HUES6 (cell line): Measurements from ENCODE around the gene MFSD6.
"Not testable (repeated sequence)": the region's sequence is repeated elsewhere in the genome, so short reads cannot be mapped to it uniquely, and the experiment has no call there.

ENCODE experiments used
- H3K27ac ChIP-seq: 2 replicates; pipeline ENCODE4 v1.7.0; 2013; ENCODE audit warnings: low read depth, mild to moderate bottlenecking, low read length, inconsistent platforms
- H3K27me3 ChIP-seq: 2 replicates; pipeline ENCODE4 v1.6.1; 2013; ENCODE audit warnings: low read length; ENCODE audit not compliant: control insufficient read depth, insufficient read depth
- H3K36me3 ChIP-seq: 2 replicates; pipeline ENCODE4 v1.6.1; 2013; ENCODE audit warnings: low read length; ENCODE audit not compliant: control insufficient read depth, insufficient read depth
- H3K4me1 ChIP-seq: 2 replicates; pipeline ENCODE4 v1.6.1; 2013; ENCODE audit warnings: low read length; ENCODE audit not compliant: control insufficient read depth, insufficient read depth
- H3K4me3 ChIP-seq: 2 replicates; pipeline ENCODE4 v1.5.1; 2013; ENCODE audit warnings: low read depth, low read length
- H3K9ac ChIP-seq: one replicate; pipeline ENCODE4 v1.6.1; 2013; ENCODE audit warnings: mild to moderate bottlenecking, low read length
- H3K9me3 ChIP-seq: 2 replicates; pipeline ENCODE4 v1.6.1; 2013; ENCODE audit warnings: low read depth, low read length; ENCODE audit not compliant: control insufficient read depth, insufficient read depth

MFSD6 gene

GRCh38 chr2:190466819-190467446, 58.8 kb downstream of the MFSD6 start:
- Histone ChIP-seq H3K36me3 (no peaks in the 10 kb centered on the region), H3K9ac (no peak overlapping the region), H3K9me3 (peaks cover 7% of the 10 kb centered on the region), H3K27me3 (no peaks in the 10 kb centered on the region), H3K4me3 (no peak overlapping the region), H3K4me1 (peaks cover 5% of the 10 kb centered on the region; the same call in 1 of the 2 replicates), H3K27ac (no peak overlapping the region)

GRCh38 chr2:190467575-190468083, 59.5 kb downstream of the MFSD6 start:
- Histone ChIP-seq H3K4me1 (peaks cover 5% of the 10 kb centered on the region; the same call in 1 of the 2 replicates), H3K36me3 (no peaks in the 10 kb centered on the region), H3K9ac (no peak overlapping the region), H3K9me3 (peaks cover 7% of the 10 kb centered on the region), H3K27ac (no peak overlapping the region), H3K4me3 (no peak overlapping the region), H3K27me3 (no peaks in the 10 kb centered on the region)

GRCh38 chr2:190468354-190468753, 60.2 kb downstream of the MFSD6 start:
- H3K9ac ChIP-seq, H3K4me1 ChIP-seq, H3K36me3 ChIP-seq, H3K9me3 ChIP-seq, H3K27me3 ChIP-seq, H3K4me3 ChIP-seq, H3K27ac ChIP-seq: not testable (repeated sequence)

GRCh38 chr2:190468814-190469569, 60.8 kb downstream of the MFSD6 start:
- no peaks in the 10 kb centered on the region for H3K27me3 ChIP-seq
- H3K4me1 ChIP-seq = peaks cover 5% of the 10 kb centered on the region; the same call in 1 of the 2 replicates
- H3K27ac ChIP-seq = no peak overlapping the region
- no peaks in the 10 kb centered on the region for H3K36me3 ChIP-seq
- peaks cover 7% of the 10 kb centered on the region for H3K9me3 ChIP-seq
- no peak overlapping the region for H3K4me3 ChIP-seq
- H3K9ac ChIP-seq = no peak overlapping the region

- Histone ChIP-seq H3K4me3 (no peak overlapping the region), H3K27ac (no peak overlapping the region), H3K36me3 (no peaks in the 10 kb centered on the region), H3K4me1 (peaks cover 5% of the 10 kb centered on the region; the same call in 1 of the 2 replicates), H3K9ac (no peak overlapping the region), H3K27me3 (no peaks in the 10 kb centered on the region), H3K9me3 (peaks cover 7% of the 10 kb centered on the region)
Measured at GRCh38 chr2:190469771-190470170, 61.6 kb downstream of the MFSD6 start.

- H3K27me3 ChIP-seq = no peaks in the 10 kb centered on the region
- H3K4me1 ChIP-seq = peaks cover 5% of the 10 kb centered on the region; the same call in 1 of the 2 replicates
- peaks cover 7% of the 10 kb centered on the region for H3K9me3 ChIP-seq
- H3K9ac ChIP-seq = no peak overlapping the region
- H3K36me3 ChIP-seq = no peaks in the 10 kb centered on the region
- no peak overlapping the region for H3K4me3 ChIP-seq
- no peak overlapping the region for H3K27ac ChIP-seq
Measured at GRCh38 chr2:190470256-190470826, 62.2 kb downstream of the MFSD6 start.

GRCh38 chr2:190477661-190478454, 69.7 kb downstream of the MFSD6 start:
- H3K9me3 ChIP-seq = no peaks in the 10 kb centered on the region
- no peaks in the 10 kb centered on the region for H3K36me3 ChIP-seq
- H3K27ac ChIP-seq = no peak overlapping the region
- no peak overlapping the region for H3K9ac ChIP-seq
- H3K27me3 ChIP-seq = no peaks in the 10 kb centered on the region
- no peaks in the 10 kb centered on the region for H3K4me1 ChIP-seq
- H3K4me3 ChIP-seq = no peak overlapping the region

GRCh38 chr2:190478572-190479195, 70.5 kb downstream of the MFSD6 start:
- Histone ChIP-seq H3K27ac (no peak overlapping the region), H3K9me3 (no peaks in the 10 kb centered on the region), H3K36me3 (no peaks in the 10 kb centered on the region), H3K4me1 (no peaks in the 10 kb centered on the region), H3K27me3 (no peaks in the 10 kb centered on the region), H3K9ac (no peak overlapping the region), H3K4me3 (no peak overlapping the region)

- no peak overlapping the region for H3K9ac ChIP-seq
- no peaks in the 10 kb centered on the region for H3K4me1 ChIP-seq
- no peaks in the 10 kb centered on the region for H3K9me3 ChIP-seq
- no peaks in the 10 kb centered on the region for H3K36me3 ChIP-seq
- H3K27ac ChIP-seq = no peak overlapping the region
- H3K27me3 ChIP-seq = no peaks in the 10 kb centered on the region
- H3K4me3 ChIP-seq = no peak overlapping the region
Measured at GRCh38 chr2:190481339-190481738, 73.2 kb downstream of the MFSD6 start.

- no peaks in the 10 kb centered on the region for H3K9me3 ChIP-seq
- no peak overlapping the region for H3K4me3 ChIP-seq
- H3K4me1 ChIP-seq = no peaks in the 10 kb centered on the region
- no peaks in the 10 kb centered on the region for H3K36me3 ChIP-seq
- H3K27ac ChIP-seq = no peak overlapping the region
- no peak overlapping the region for H3K9ac ChIP-seq
- no peaks in the 10 kb centered on the region for H3K27me3 ChIP-seq
Measured at GRCh38 chr2:190482451-190482850, 74.3 kb downstream of the MFSD6 start.
